Muscle layer of duodenum (tissue), 2 donors: Measurements from ENCODE around the gene EPAS1.

Experiments used
- H3K27ac ChIP-seq: one replicate; pipeline ENCODE4 v1.7.0; 2013; ENCODE audit warnings: mild to moderate bottlenecking, low read length
- H3K27me3 ChIP-seq: one replicate; pipeline ENCODE4 v1.7.0; 2013; ENCODE audit warnings: low read depth, mild to moderate bottlenecking, control low read depth, low read length
- H3K36me3 ChIP-seq, 2 donors: one replicate each; pipeline ENCODE4 v1.7.0; 2013; ENCODE audit warnings: low read length in 2 of 2, control low read depth in 1 of 2, mild to moderate bottlenecking in 1 of 2; ENCODE audit not compliant: insufficient read depth in 2 of 2, control insufficient read depth in 1 of 2
- H3K4me1 ChIP-seq, 2 donors: one replicate each; pipeline ENCODE4 v1.7.0; 2013; ENCODE audit warnings: low read length in 2 of 2, mild to moderate bottlenecking in 2 of 2, control low read depth in 1 of 2, moderate library complexity in 1 of 2; ENCODE audit not compliant: insufficient read depth in 2 of 2, control insufficient read depth in 1 of 2
- H3K4me3 ChIP-seq, 2 donors: one replicate each; pipeline ENCODE4 v1.7.0; 2013; ENCODE audit warnings: low read length in 2 of 2, low read depth in 1 of 2, mild to moderate bottlenecking in 1 of 2
- H3K9me3 ChIP-seq, 2 donors: one replicate each; pipeline ENCODE4 v1.7.0; 2013; ENCODE audit warnings: low read length in 2 of 2, control low read depth in 1 of 2, mild to moderate bottlenecking in 1 of 2; ENCODE audit not compliant: control insufficient read depth in 1 of 2
- donor health status: healthy.

The EPAS1 gene

GRCh38 chr2:46424937-46425336, 127.7 kb downstream of the EPAS1 start:
- H3K9me3 ChIP-seq = no peaks in the 10 kb centered on the region
- no peaks in the 10 kb centered on the region for H3K4me1 ChIP-seq
- H3K27ac ChIP-seq = no peak overlapping the region
- H3K36me3 ChIP-seq = no peaks in the 10 kb centered on the region
- no peaks in the 10 kb centered on the region for H3K27me3 ChIP-seq
- H3K4me3 ChIP-seq = no peak overlapping the region

GRCh38 chr2:46428911-46429436, 131.8 kb downstream of the EPAS1 start:
- no peaks in the 10 kb centered on the region for H3K27me3 ChIP-seq
- H3K9me3 ChIP-seq = no peaks in the 10 kb centered on the region
- H3K4me3 ChIP-seq = no peak overlapping the region
- no peak overlapping the region for H3K27ac ChIP-seq
- H3K36me3 ChIP-seq = no peaks in the 10 kb centered on the region
- no peaks in the 10 kb centered on the region for H3K4me1 ChIP-seq

GRCh38 chr2:46430413-46430812, 133.2 kb downstream of the EPAS1 start:
- H3K4me3 ChIP-seq = no peak overlapping the region
- H3K27me3 ChIP-seq = no peaks in the 10 kb centered on the region
- no peak overlapping the region for H3K27ac ChIP-seq
- H3K36me3 ChIP-seq = no peaks in the 10 kb centered on the region
- H3K9me3 ChIP-seq = no peaks in the 10 kb centered on the region
- H3K4me1 ChIP-seq = peaks cover 0 to 2% of the 10 kb centered on the region in 2 donors

GRCh38 chr2:46430992-46431391, 133.8 kb downstream of the EPAS1 start:
- Histone ChIP-seq H3K27me3 (no peaks in the 10 kb centered on the region), H3K4me3 (no peak overlapping the region), H3K9me3 (no peaks in the 10 kb centered on the region), H3K36me3 (no peaks in the 10 kb centered on the region), H3K4me1 (peaks cover 0 to 7% of the 10 kb centered on the region in 2 donors), H3K27ac (no peak overlapping the region)

GRCh38 chr2:46431481-46432235, 134.5 kb downstream of the EPAS1 start:
- peaks cover 0 to 9% of the 10 kb centered on the region in 2 donors for H3K4me1 ChIP-seq
- no peak overlapping the region for H3K4me3 ChIP-seq
- no peaks in the 10 kb centered on the region for H3K36me3 ChIP-seq
- no peaks in the 10 kb centered on the region for H3K9me3 ChIP-seq
- H3K27me3 ChIP-seq = no peaks in the 10 kb centered on the region
- H3K27ac ChIP-seq = no peak overlapping the region

- Histone ChIP-seq H3K4me1 (peaks cover 0 to 9% of the 10 kb centered on the region in 2 donors), H3K4me3 (no peak overlapping the region), H3K9me3 (no peaks in the 10 kb centered on the region), H3K36me3 (no peaks in the 10 kb centered on the region), H3K27me3 (no peaks in the 10 kb centered on the region), H3K27ac (no peak overlapping the region)
These were observed 137.7 kb downstream of the EPAS1 start for GRCh38 chr2:46434851-46435273.

- H3K27ac ChIP-seq = no peak overlapping the region
- H3K4me3 ChIP-seq = no peak overlapping the region
- no peaks in the 10 kb centered on the region for H3K27me3 ChIP-seq
- peaks cover 0 to 9% of the 10 kb centered on the region in 2 donors for H3K4me1 ChIP-seq
- H3K9me3 ChIP-seq = no peaks in the 10 kb centered on the region
- H3K36me3 ChIP-seq = no peaks in the 10 kb centered on the region
These were observed 138.1 kb downstream of the EPAS1 start for GRCh38 chr2:46435353-46435752.

GRCh38 chr2:46435796-46436360, 138.7 kb downstream of the EPAS1 start:
- Histone ChIP-seq H3K4me1 (peaks cover 0 to 9% of the 10 kb centered on the region in 2 donors), H3K36me3 (no peaks in the 10 kb centered on the region), H3K27ac (no peak overlapping the region), H3K9me3 (no peaks in the 10 kb centered on the region), H3K27me3 (no peaks in the 10 kb centered on the region), H3K4me3 (no peak overlapping the region)
